Endodermal cell (in vitro differentiated cells): ENCODE results near the gene ERG. TPM values are rescaled to one million over a fixed set of nuclear protein-coding genes. Genes with fewer than 3 reads are reported as not detected.

Experiments used
- DNase-seq: peaks from one replicate; pipeline ENCODE4 v3.0.0-alpha.2; 2017
- H3K27ac ChIP-seq: 2 replicates; pipeline ENCODE4 v1.5.1; 2013; ENCODE audit warnings: mild to moderate bottlenecking, low read depth, low read length, moderate library complexity
- H3K27me3 ChIP-seq: 2 replicates; pipeline ENCODE4 v1.6.1; 2013; ENCODE audit warnings: mild to moderate bottlenecking, low read length, moderate library complexity; ENCODE audit not compliant: insufficient read depth, control insufficient read depth, poor library complexity, severe bottlenecking
- H3K36me3 ChIP-seq: 2 replicates; pipeline ENCODE4 v1.7.0; 2013; ENCODE audit warnings: mild to moderate bottlenecking, low read length, moderate library complexity; ENCODE audit not compliant: control insufficient read depth, insufficient read depth
- H3K4me1 ChIP-seq: one replicate; pipeline ENCODE4 v1.7.0; 2013; ENCODE audit warnings: low read length; ENCODE audit not compliant: control insufficient read depth, insufficient read depth
- H3K4me3 ChIP-seq: 2 replicates; pipeline ENCODE4 v1.5.1; 2013; ENCODE audit warnings: mild to moderate bottlenecking, low read length, moderate library complexity
- H3K9ac ChIP-seq: 2 replicates; pipeline ENCODE4 v1.6.1; 2013; ENCODE audit warnings: mild to moderate bottlenecking, low read length, moderate library complexity; ENCODE audit not compliant: poor library complexity, severe bottlenecking; ENCODE audit errors: extremely low read depth
- H3K9me3 ChIP-seq: 2 replicates; pipeline ENCODE4 v1.6.1; 2013; ENCODE audit warnings: mild to moderate bottlenecking, low read length, moderate library complexity; ENCODE audit not compliant: control insufficient read depth
- H3K27ac Mint-ChIP-seq: 2 replicates; pipeline ENCODE4 v1.8.0; 2020; ENCODE audit warnings: mixed read lengths
- H3K27me3 Mint-ChIP-seq: 2 replicates; pipeline ENCODE4 v1.8.0; 2021; ENCODE audit warnings: mild to moderate bottlenecking, mixed read lengths; ENCODE audit not compliant: insufficient read depth
- H3K36me3 Mint-ChIP-seq: 2 replicates; pipeline ENCODE4 v1.8.0; 2020; ENCODE audit warnings: low read depth, mixed read lengths
- H3K4me1 Mint-ChIP-seq: 2 replicates; pipeline ENCODE4 v1.8.0; 2020; ENCODE audit warnings: mixed read lengths
- H3K4me3 Mint-ChIP-seq: 2 replicates; pipeline ENCODE4 v1.8.0; 2020; ENCODE audit warnings: mild to moderate bottlenecking, moderate library complexity, mixed read lengths
- H3K9me3 Mint-ChIP-seq: 2 replicates; pipeline ENCODE4 v1.8.0; 2020; ENCODE audit warnings: mild to moderate bottlenecking, mixed read lengths
- CTCF ChIP-seq: fragments of 200-600 bp; sonication (generic); conservative IDR thresholded peaks from 2 replicates; pipeline ENCODE4 v1.5.0; 2021; ENCODE audit warnings: antibody characterized with exemption, mild to moderate bottlenecking
- WGBS, 2 experiments: methylation state at CpG; one replicate each; pipeline versions ENCODE4 v1.1.5 to v1.1.7; 2013; ENCODE audit warnings: missing lambda C conversion rate in 2 of 2, mixed read lengths in 1 of 2; ENCODE audit not compliant: insufficient coverage in 1 of 2, insufficient read length in 1 of 2; 5-methylcytosine and 5-hydroxymethylcytosine counted together
- total RNA-seq, 2 donors: library from RNA; stranded (reverse); fragmentation: NEBNext Ultra II Directional in 1 of 2; extraction: Animal tissue kit (Norgen Biotek cat#: 25700) in 1 of 2; gene quantifications; 2 replicates in 1 of 2; 3 replicates in 1 of 2; pipeline ENCODE4 v1.2.1, GENCODE V29; 2021

The ERG gene
- total RNA-seq, 2 donors from 2014 or later = not detected

DNA sequence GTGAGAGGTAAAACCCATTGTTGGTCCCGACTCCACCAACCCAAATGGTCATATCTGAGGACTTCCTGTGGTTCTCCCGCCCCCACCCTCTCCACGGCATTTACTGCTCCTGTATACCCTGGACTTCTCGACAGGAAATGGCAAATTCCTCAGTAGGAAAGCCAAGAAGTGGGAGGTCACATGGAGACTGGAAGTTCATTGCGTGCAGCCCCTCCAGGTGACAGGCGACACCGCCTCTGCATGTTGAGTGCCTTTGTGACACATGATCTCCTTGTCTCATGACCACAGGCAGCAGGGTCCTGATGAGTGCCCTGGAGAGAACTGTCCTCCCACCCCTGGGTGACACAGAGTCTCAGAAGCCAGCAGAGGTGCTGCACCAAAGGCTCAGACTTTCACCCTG lies 24.2 kb downstream of the ERG start:
- H3K4me3 Mint-ChIP-seq = no peak overlapping the region
- no peaks in the 10 kb centered on the region for H3K36me3 ChIP-seq
- H3K27ac Mint-ChIP-seq = no peak overlapping the region
- no peak overlapping the region for H3K4me3 ChIP-seq
- no peaks in the 10 kb centered on the region for H3K36me3 Mint-ChIP-seq
- no peaks in the 10 kb centered on the region for H3K9me3 ChIP-seq
- peak; percentile 51 for DNase-seq
- H3K27me3 ChIP-seq = no peaks in the 10 kb centered on the region
- no peak overlapping the region for H3K9ac ChIP-seq
- H3K27ac ChIP-seq = no peak overlapping the region
- TF ChIP-seq CTCF = no peak
- WGBS, 2 experiments = 90% methylated on average over 7 of the region's 7 CpGs; no CpG with 5 or more reads in 1 of the 2 experiments
- H3K4me1 Mint-ChIP-seq = peaks cover 14% of the 10 kb centered on the region
- no peaks in the 10 kb centered on the region for H3K9me3 Mint-ChIP-seq
- no peaks in the 10 kb centered on the region for H3K4me1 ChIP-seq
- peaks cover 6% of the 10 kb centered on the region for H3K27me3 Mint-ChIP-seq

GRCh38 chr21:38472412-38473108 lies 25.7 kb downstream of the ERG start:
- no peak overlapping the region for H3K27ac ChIP-seq
- Mint-ChIP-seq H3K4me3 (peak overlapping the region; percentile 25), H3K36me3 (no peaks in the 10 kb centered on the region), H3K4me1 (peaks cover 14% of the 10 kb centered on the region), H3K27ac (no peak overlapping the region), H3K9me3 (no peaks in the 10 kb centered on the region), H3K27me3 (peaks cover 6% of the 10 kb centered on the region)
- WGBS, 2 experiments = 47 to 65% methylated on average over 17 to 23 of the region's 23 CpGs
- no peaks in the 10 kb centered on the region for H3K36me3 ChIP-seq
- H3K4me1 ChIP-seq = no peaks in the 10 kb centered on the region
- no peak overlapping the region for H3K4me3 ChIP-seq
- no peaks in the 10 kb centered on the region for H3K9me3 ChIP-seq
- H3K27me3 ChIP-seq = no peaks in the 10 kb centered on the region
- DNase-seq = peak; percentile 68
- no peak overlapping the region for H3K9ac ChIP-seq
- TF ChIP-seq CTCF = no peak

GRCh38 chr21:38471766-38472165 lies 26.5 kb downstream of the ERG start:
- H3K4me1 Mint-ChIP-seq = peaks cover 14% of the 10 kb centered on the region
- H3K4me3 Mint-ChIP-seq = no peak overlapping the region
- Histone ChIP-seq H3K36me3 (no peaks in the 10 kb centered on the region), H3K9ac (no peak overlapping the region), H3K9me3 (no peaks in the 10 kb centered on the region), H3K27ac (no peak overlapping the region), H3K27me3 (no peaks in the 10 kb centered on the region), H3K4me3 (no peak overlapping the region), H3K4me1 (no peaks in the 10 kb centered on the region)
- peaks cover 6% of the 10 kb centered on the region for H3K27me3 Mint-ChIP-seq
- H3K27ac Mint-ChIP-seq = no peak overlapping the region
- 97 to 100% methylated on average over 3 of the region's 5 CpGs for WGBS, 2 experiments
- no peak for DNase-seq
- TF ChIP-seq CTCF = no peak
- no peaks in the 10 kb centered on the region for H3K9me3 Mint-ChIP-seq
- H3K36me3 Mint-ChIP-seq = no peaks in the 10 kb centered on the region
